IMR-90 (cell line): Measurements from ENCODE around the gene SYNPO. TPM values are rescaled to one million over a fixed set of nuclear protein-coding genes. Genes with fewer than 3 reads are reported as not detected.

Source experiments
- ATAC-seq: fragments of 200-7000 bp; cut with Tn5 transposase; 2 replicates; pipeline ENCODE4 v1.9.1; 2020; ENCODE audit warnings: low read depth, mild to moderate bottlenecking, moderate library complexity
- BruUV-seq: library from RNA; stranded (reverse); fragments of 400-500 nt; replicated peaks from 2 replicates; lab custom pipeline; 2021; lab: Mats Ljungman, UMichigan
- CTCF ChIA-PET: fragments of 300-600 bp; formaldehyde crosslinking; extraction: SDS; loops from one replicate; lab custom pipeline; 2021; ENCODE audit warnings: antibody characterized with exemption; lab: Yijun Ruan, JAX
- POLR2A ChIA-PET: fragments of 300-600 bp; sonication (Branson Sonifier 250); formaldehyde crosslinking; loops from one replicate; lab custom pipeline; 2022; ENCODE audit warnings: antibody characterized with exemption; ENCODE audit not compliant: unreplicated experiment; lab: Charles Lee
- DNase-seq: peaks from one replicate; pipeline ENCODE4 v3.0.0; 2013
- H2AFZ ChIP-seq: replicated peaks from 2 replicates; pipeline ENCODE3; 2013; ENCODE audit warnings: low read length, mild to moderate bottlenecking; ENCODE audit not compliant: poor library complexity
- H2AK5ac ChIP-seq: 2 replicates; pipeline ENCODE4 v1.6.1; 2013; ENCODE audit warnings: low read depth, low read length, inconsistent platforms
- H2AK9ac ChIP-seq: replicated peaks from 2 replicates; pipeline ENCODE3; 2013; ENCODE audit warnings: mild to moderate bottlenecking, low read depth, low read length, moderate library complexity; ENCODE audit not compliant: poor library complexity
- H2BK120ac ChIP-seq: 2 replicates; pipeline ENCODE4 v1.6.1; 2013; ENCODE audit warnings: low read depth, low read length, inconsistent platforms
- H2BK15ac ChIP-seq: 3 replicates; pipeline ENCODE4 v1.6.1; 2013; ENCODE audit warnings: low read depth, low read length, inconsistent platforms
- H2BK20ac ChIP-seq: 2 replicates; pipeline ENCODE4 v1.6.1; 2013; ENCODE audit warnings: low read depth, mild to moderate bottlenecking, inconsistent platforms, low read length, moderate library complexity
- H2BK5ac ChIP-seq: 2 replicates; pipeline ENCODE4 v1.6.1; 2013; ENCODE audit warnings: mild to moderate bottlenecking, low read depth, low read length, inconsistent platforms; ENCODE audit not compliant: poor library complexity, severe bottlenecking
- H3K14ac ChIP-seq: replicated peaks from 2 replicates; pipeline ENCODE4 v1.6.1; 2013; ENCODE audit warnings: low read depth, low read length, inconsistent platforms
- H3K18ac ChIP-seq: 2 replicates; pipeline ENCODE4 v1.6.1; 2013; ENCODE audit warnings: low read depth, low read length, control low read depth
- H3K23ac ChIP-seq: 2 replicates; pipeline ENCODE4 v1.6.1; 2013; ENCODE audit warnings: low read depth, low read length, inconsistent platforms
- H3K27ac ChIP-seq: 2 replicates; pipeline ENCODE4 v1.5.1; 2013; ENCODE audit warnings: mild to moderate bottlenecking, control low read depth, low read length; ENCODE audit not compliant: insufficient read depth
- H3K27me3 ChIP-seq: 2 replicates; pipeline ENCODE4 v1.6.1; 2013; ENCODE audit warnings: low read length; ENCODE audit not compliant: control insufficient read depth, insufficient read depth
- H3K36me3 ChIP-seq: 2 replicates; pipeline ENCODE4 v1.6.1; 2013; ENCODE audit warnings: low read length, mixed read lengths; ENCODE audit not compliant: control insufficient read depth, insufficient read depth
- H3K4ac ChIP-seq: 2 replicates; pipeline ENCODE4 v1.6.1; 2013; ENCODE audit warnings: low read depth, low read length, inconsistent platforms
- H3K4me1 ChIP-seq: 2 replicates; pipeline ENCODE4 v1.6.1; 2013; ENCODE audit warnings: low read length, mixed read lengths; ENCODE audit not compliant: control insufficient read depth, insufficient read depth
- H3K4me2 ChIP-seq: 2 replicates; pipeline ENCODE4 v1.6.1; 2013; ENCODE audit warnings: low read depth, mild to moderate bottlenecking, control low read depth, low read length, moderate library complexity
- H3K4me3 ChIP-seq: 2 replicates; pipeline ENCODE4 v1.5.1; 2013; ENCODE audit warnings: low read depth, mild to moderate bottlenecking, control low read depth, low read length, moderate library complexity; ENCODE audit not compliant: insufficient read depth
- H3K56ac ChIP-seq: 2 replicates; pipeline ENCODE4 v1.6.1; 2013; ENCODE audit warnings: low read length, inconsistent platforms; ENCODE audit not compliant: insufficient read depth; ENCODE audit errors: extremely low read depth
- H3K79me1 ChIP-seq, 2 experiments: 2 replicates each; pipeline ENCODE4 v1.6.1; 2013; ENCODE audit warnings: low read length in 2 of 2, inconsistent platforms in 1 of 2, low read depth in 1 of 2
- H3K9ac ChIP-seq: 2 replicates; pipeline ENCODE4 v1.6.1; 2013; ENCODE audit warnings: low read depth, low read length, control low read depth
- H3K9me1 ChIP-seq: 2 replicates; pipeline ENCODE4 v1.6.1; 2013; ENCODE audit warnings: low read length, inconsistent platforms; ENCODE audit not compliant: insufficient read depth
- H3K9me3 ChIP-seq: 2 replicates; pipeline ENCODE4 v1.6.1; 2013; ENCODE audit warnings: low read length; ENCODE audit not compliant: control insufficient read depth, insufficient read depth
- H4K20me1 ChIP-seq: 2 replicates; pipeline ENCODE4 v1.6.1; 2013; ENCODE audit warnings: low read length, inconsistent platforms; ENCODE audit not compliant: insufficient read depth
- H4K5ac ChIP-seq: 2 replicates; pipeline ENCODE4 v1.6.1; 2013; ENCODE audit warnings: mild to moderate bottlenecking, low read depth, low read length, control low read depth
- H4K8ac ChIP-seq, 2 experiments: 2 replicates each; pipeline ENCODE4 v1.6.1; 2013; ENCODE audit warnings: low read depth in 2 of 2, low read length in 2 of 2, control low read depth in 1 of 2, inconsistent platforms in 1 of 2
- H4K91ac ChIP-seq: 2 replicates; pipeline ENCODE4 v1.6.1; 2013; ENCODE audit warnings: low read depth, low read length, inconsistent platforms; ENCODE audit not compliant: insufficient read depth
- BHLHE40 ChIP-seq: fragments of 150-350 bp; IDR thresholded peaks from 2 replicates; pipeline ENCODE4 v1.6.1; 2016; ENCODE audit warnings: mild to moderate bottlenecking, low read depth, low read length
- CEBPB ChIP-seq: IDR thresholded peaks from 2 replicates; pipeline ENCODE4 v1.6.1; 2012; ENCODE audit warnings: low read depth, low read length, improper control_type of control experiment
- CHD1 ChIP-seq: IDR thresholded peaks from 2 replicates; pipeline ENCODE4 v1.6.1; 2012; ENCODE audit warnings: low read depth, low read length, improper control_type of control experiment
- CTCF ChIP-seq: conservative IDR thresholded peaks from 2 replicates; pipeline ENCODE4 v1.5.1; 2012; ENCODE audit warnings: mild to moderate bottlenecking, low read depth, low read length, improper control_type of control experiment
- MAFK ChIP-seq: IDR thresholded peaks from 2 replicates; pipeline ENCODE4 v1.6.1; 2012; ENCODE audit warnings: low read depth, low read length, improper control_type of control experiment
- MAZ ChIP-seq: IDR thresholded peaks from 2 replicates; pipeline ENCODE4 v1.6.1; 2012; ENCODE audit warnings: low read depth, mild to moderate bottlenecking, low read length, improper control_type of control experiment, moderate library complexity, borderline replicate concordance
- MXI1 ChIP-seq: IDR thresholded peaks from 2 replicates; pipeline ENCODE4 v1.6.1; 2012; ENCODE audit warnings: low read depth, mild to moderate bottlenecking, low read length, moderate library complexity, borderline replicate concordance
- NFE2L2 ChIP-seq: fragments of 150-350 bp; IDR thresholded peaks from 2 replicates; pipeline ENCODE4 v1.6.1; 2016; ENCODE audit warnings: low read depth, mild to moderate bottlenecking, low read length
- POLR2A ChIP-seq: IDR thresholded peaks from 2 replicates; pipeline ENCODE4 v1.6.1; 2012; ENCODE audit warnings: mild to moderate bottlenecking, low read depth, low read length
- RAD21 ChIP-seq: IDR thresholded peaks from 2 replicates; pipeline ENCODE4 v1.6.1; 2012; ENCODE audit warnings: low read length, improper control_type of control experiment
- RCOR1 ChIP-seq: IDR thresholded peaks from 2 replicates; pipeline ENCODE4 v1.6.1; 2012; ENCODE audit warnings: mild to moderate bottlenecking, low read length, improper control_type of control experiment; ENCODE audit not compliant: insufficient replicate concordance
- RFX5 ChIP-seq: IDR thresholded peaks from 2 replicates; pipeline ENCODE4 v1.8.0; 2012; ENCODE audit warnings: low read depth, mild to moderate bottlenecking, low read length, moderate library complexity
- WGBS, 2 experiments: methylation state at CpG; one replicate each; pipeline versions ENCODE4 v1.1.5 to v1.1.7; 2013; ENCODE audit warnings: missing lambda C conversion rate in 2 of 2; ENCODE audit not compliant: insufficient read length in 1 of 2; ENCODE audit errors: extremely low coverage in 2 of 2; 5-methylcytosine and 5-hydroxymethylcytosine counted together
- dilution Hi-C: fragments of 300-500 bp; cut with HindIII; formaldehyde crosslinking; loops from one replicate; pipeline ENCODE4 v1.14.3; 2018; ENCODE audit warnings: low sequenced_read_pairs; ENCODE audit not compliant: unreplicated experiment
- in situ Hi-C: fragments of 300-500 bp; cut with MboI; formaldehyde crosslinking; loops from 3 replicates; pipeline ENCODE4 v1.14.3; 2019; ENCODE audit warnings: low sequenced_read_pairs, inconsistent platforms, mixed read lengths
- intact Hi-C: fragments of 100-400 bp; cut with micrococcal nuclease; formaldehyde crosslinking; loops from 2 replicates; pipeline ENCODE4 v1.10.0; 2022
- polyA plus RNA-seq, 3 experiments: library from polyadenylated mRNA; depleted of rRNA; stranded (reverse); fragments of >200 nt; gene quantifications; 2 replicates each; pipeline ENCODE4 v1.2.3, GENCODE V29; 2012; ENCODE audit warnings: low replicate concordance in 1 of 3
- total RNA-seq: library from RNA; depleted of rRNA; stranded (reverse); fragments of >200 nt; gene quantifications from 2 replicates; pipeline ENCODE4 v1.2.3, GENCODE V29; 2012
- TF ChIP-seq, protein P1 (sequence below): fragments of 150-350 bp; IDR thresholded peaks from 2 replicates; pipeline ENCODE4 v1.6.1; 2017; ENCODE audit warnings: mild to moderate bottlenecking, antibody characterized with exemption, low read length, low read depth
- TF ChIP-seq, protein P2 (sequence below): fragments of 150-350 bp; IDR thresholded peaks from 2 replicates; pipeline ENCODE4 v1.6.1; 2016; ENCODE audit warnings: low read depth, mild to moderate bottlenecking, low read length, moderate library complexity, borderline replicate concordance

SYNPO gene
- total and polyA plus RNA-seq, 2 of the 4 experiments (the other 2 are of a cell fraction): 3.0 to 24.8 TPM

- H2BK20ac ChIP-seq: no peak overlapping the region
- dilution Hi-C loops: no loop called here
- peaks cover 13% of the 10 kb centered on the region for H3K4me1 ChIP-seq
- peak overlapping the region; percentile 98 for H3K4me2 ChIP-seq
- 15% methylated on average over 6 of the region's 51 CpGs; no CpG with 5 or more reads in 1 of the 2 experiments for WGBS, 2 experiments
- H2AFZ ChIP-seq: peak overlapping the region; percentile 93
- no peaks in the 10 kb centered on the region for H4K20me1 ChIP-seq
- in situ Hi-C loops: no loop called here
- peak overlapping the region; percentile 68; the same call in 1 of the 2 replicates for H3K4ac ChIP-seq
- no peak overlapping the region; the same call in 1 of the 2 replicates for H3K27ac ChIP-seq
- 0 out of 3 replicates have a peak overlapping the region, but pooled peaks have one; percentile 45 for H2BK15ac ChIP-seq
- DNase-seq: no peak
- H3K9me1 ChIP-seq: peaks cover 8% of the 10 kb centered on the region
- no peaks in the 10 kb centered on the region for H3K79me1 ChIP-seq
- 0 out of 2 replicates have a peak overlapping the region, but pooled peaks have one; percentile 16 for H2BK120ac ChIP-seq
- no peak overlapping the region; the same call in 1 of the 2 replicates for H3K14ac ChIP-seq
- ATAC-seq: peak; percentile 8; the same call in 1 of the 2 replicates
- H4K5ac ChIP-seq: peak overlapping the region; percentile 82
- no peak overlapping the region for H3K56ac ChIP-seq
- H2AK9ac ChIP-seq: peak overlapping the region; percentile 66
- no TSS peak for BruUV-seq
- no peaks in the 10 kb centered on the region for H3K9me3 ChIP-seq
- peak overlapping the region; percentile 56 for H3K9ac ChIP-seq
- peak overlapping the region; percentile 57 for H2AK5ac ChIP-seq
- H4K8ac ChIP-seq: peak overlapping the region; percentile 62 to 74; a peak in 3 of 4 replicates
- H3K18ac ChIP-seq: peak overlapping the region; percentile 80
- H3K4me3 ChIP-seq: peak overlapping the region; percentile 49
- H3K36me3 ChIP-seq: no peaks in the 10 kb centered on the region
- H3K23ac ChIP-seq: peak overlapping the region; percentile 81; the same call in 1 of the 2 replicates
- intact Hi-C loops: no loop called here
- no peak overlapping the region for H2BK5ac ChIP-seq
- ChIA-PET POLR2A (no interaction called here), CTCF (no interaction called here)
- peak overlapping the region; percentile 62; the same call in 1 of the 2 replicates for H4K91ac ChIP-seq
- peaks cover 12% of the 10 kb centered on the region for H3K27me3 ChIP-seq
- TF ChIP-seq CTCF (no peak), MXI1 (no peak), RAD21 (no peak), CEBPB (no peak), BHLHE40 (no peak), POLR2A (no peak), NFE2L2 (no peak), CHD1 (no peak), RFX5 (no peak), MAZ (no peak), RCOR1 (no peak), MAFK (no peak)
- TF ChIP-seq, protein P1, sequence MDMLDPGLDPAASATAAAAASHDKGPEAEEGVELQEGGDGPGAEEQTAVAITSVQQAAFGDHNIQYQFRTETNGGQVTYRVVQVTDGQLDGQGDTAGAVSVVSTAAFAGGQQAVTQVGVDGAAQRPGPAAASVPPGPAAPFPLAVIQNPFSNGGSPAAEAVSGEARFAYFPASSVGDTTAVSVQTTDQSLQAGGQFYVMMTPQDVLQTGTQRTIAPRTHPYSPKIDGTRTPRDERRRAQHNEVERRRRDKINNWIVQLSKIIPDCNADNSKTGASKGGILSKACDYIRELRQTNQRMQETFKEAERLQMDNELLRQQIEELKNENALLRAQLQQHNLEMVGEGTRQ: no peak
- TF ChIP-seq, protein P2, sequence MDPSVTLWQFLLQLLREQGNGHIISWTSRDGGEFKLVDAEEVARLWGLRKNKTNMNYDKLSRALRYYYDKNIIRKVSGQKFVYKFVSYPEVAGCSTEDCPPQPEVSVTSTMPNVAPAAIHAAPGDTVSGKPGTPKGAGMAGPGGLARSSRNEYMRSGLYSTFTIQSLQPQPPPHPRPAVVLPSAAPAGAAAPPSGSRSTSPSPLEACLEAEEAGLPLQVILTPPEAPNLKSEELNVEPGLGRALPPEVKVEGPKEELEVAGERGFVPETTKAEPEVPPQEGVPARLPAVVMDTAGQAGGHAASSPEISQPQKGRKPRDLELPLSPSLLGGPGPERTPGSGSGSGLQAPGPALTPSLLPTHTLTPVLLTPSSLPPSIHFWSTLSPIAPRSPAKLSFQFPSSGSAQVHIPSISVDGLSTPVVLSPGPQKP: no peak
These were observed 31.2 kb downstream of the SYNPO start for GRCh38 chr5:150671509-150672236.
